HUES6 (cell line): ENCODE measurements around the gene FBXO42.
"Not testable (repeated sequence)": the region's sequence is repeated elsewhere in the genome, so short reads cannot be mapped to it uniquely, and the experiment has no call there.

Source experiments
- H3K27ac ChIP-seq: 2 replicates; pipeline ENCODE4 v1.7.0; 2013; ENCODE audit warnings: low read depth, mild to moderate bottlenecking, low read length, inconsistent platforms
- H3K27me3 ChIP-seq: 2 replicates; pipeline ENCODE4 v1.6.1; 2013; ENCODE audit warnings: low read length; ENCODE audit not compliant: control insufficient read depth, insufficient read depth
- H3K36me3 ChIP-seq: 2 replicates; pipeline ENCODE4 v1.6.1; 2013; ENCODE audit warnings: low read length; ENCODE audit not compliant: control insufficient read depth, insufficient read depth
- H3K4me1 ChIP-seq: 2 replicates; pipeline ENCODE4 v1.6.1; 2013; ENCODE audit warnings: low read length; ENCODE audit not compliant: control insufficient read depth, insufficient read depth
- H3K4me3 ChIP-seq: 2 replicates; pipeline ENCODE4 v1.5.1; 2013; ENCODE audit warnings: low read depth, low read length
- H3K9ac ChIP-seq: one replicate; pipeline ENCODE4 v1.6.1; 2013; ENCODE audit warnings: mild to moderate bottlenecking, low read length
- H3K9me3 ChIP-seq: 2 replicates; pipeline ENCODE4 v1.6.1; 2013; ENCODE audit warnings: low read depth, low read length; ENCODE audit not compliant: control insufficient read depth, insufficient read depth

Gene FBXO42

DNA sequence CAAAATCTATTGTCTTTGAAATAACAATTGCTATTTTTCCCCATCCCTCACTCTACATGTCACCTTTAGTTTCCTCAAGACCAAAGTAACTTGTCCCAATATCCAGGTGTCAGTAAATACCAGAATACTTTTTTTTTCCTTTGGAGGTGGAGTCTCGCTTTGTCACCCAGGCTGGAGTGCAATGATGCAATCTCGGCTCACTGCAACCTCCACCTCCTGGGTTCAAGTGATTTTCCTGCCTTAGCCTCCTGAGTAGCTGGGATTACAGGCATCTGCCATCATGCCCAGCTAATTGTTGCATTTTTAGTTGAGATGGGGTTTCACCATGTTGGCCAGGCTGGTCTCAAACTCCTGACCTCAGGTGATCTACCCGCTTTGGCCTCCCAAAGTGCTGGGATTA lies 94.7 kb downstream of the FBXO42 start:
- not testable (repeated sequence) for H3K27me3 ChIP-seq, H3K9ac ChIP-seq, H3K9me3 ChIP-seq, H3K4me3 ChIP-seq, H3K27ac ChIP-seq, H3K4me1 ChIP-seq
- peaks cover 33% of the 10 kb centered on the region for H3K36me3 ChIP-seq

DNA sequence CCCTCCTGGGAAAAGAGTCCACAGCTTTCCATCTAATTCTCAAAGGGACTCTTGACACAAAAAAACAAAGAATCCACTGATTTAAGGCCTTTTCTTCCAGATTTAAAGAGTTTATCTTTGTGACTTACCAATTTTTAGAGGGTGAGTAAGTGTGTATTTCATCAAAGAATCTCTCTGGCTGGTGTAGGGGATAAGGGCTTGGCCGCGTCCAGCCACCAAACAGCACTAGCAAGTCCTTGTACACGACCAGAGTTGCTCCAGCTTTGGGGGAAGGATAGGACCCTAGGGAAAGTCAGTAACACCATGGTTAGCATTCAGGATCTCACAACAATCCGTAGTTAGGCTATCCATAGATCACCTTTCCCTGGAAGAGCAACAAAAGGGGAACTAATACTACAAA lies 95.8 kb downstream of the FBXO42 start:
- Histone ChIP-seq H3K4me3 (no peak overlapping the region), H3K9me3 (no peaks in the 10 kb centered on the region), H3K9ac (no peak overlapping the region), H3K36me3 (peaks cover 44% of the 10 kb centered on the region), H3K27ac (no peak overlapping the region), H3K27me3 (no peaks in the 10 kb centered on the region), H3K4me1 (0 out of 2 replicates have a peak, but pooled peaks cover 2% of the 10 kb centered on the region)

DNA sequence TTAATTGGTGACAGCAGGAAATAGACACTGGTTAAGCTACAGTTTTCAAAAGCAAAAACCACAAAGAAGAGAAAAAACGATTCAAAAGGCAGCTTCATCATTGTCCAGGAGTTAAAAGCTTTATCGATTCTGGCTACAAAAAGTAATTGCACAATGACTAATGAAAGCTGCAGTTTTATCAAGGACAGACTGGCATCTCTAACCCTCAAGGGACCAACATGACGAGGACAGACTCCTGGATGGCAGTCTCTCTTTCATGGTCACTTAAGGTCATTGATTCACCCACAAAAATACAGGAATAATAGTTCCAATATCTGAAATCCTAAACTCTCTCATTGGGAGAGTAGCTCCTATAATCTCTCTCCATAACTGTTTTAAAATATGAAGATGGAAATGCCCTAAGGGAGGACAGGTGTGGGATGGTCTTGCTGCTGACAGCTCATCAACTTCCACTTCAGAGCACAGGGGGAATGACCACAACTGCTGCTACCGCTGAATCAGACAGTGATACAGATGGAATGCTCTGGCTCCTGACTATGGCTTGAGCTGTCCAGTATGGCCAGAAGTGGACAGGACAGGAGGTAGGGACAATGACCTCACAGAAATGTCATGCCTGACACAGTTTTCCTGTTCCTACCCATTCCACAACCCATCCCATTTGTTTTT lies 97.9 kb downstream of the FBXO42 start:
- Histone ChIP-seq H3K36me3 (peaks cover 61% of the 10 kb centered on the region), H3K27me3 (no peaks in the 10 kb centered on the region), H3K9ac (no peak overlapping the region), H3K4me3 (no peak overlapping the region), H3K27ac (no peak overlapping the region), H3K9me3 (no peaks in the 10 kb centered on the region), H3K4me1 (0 out of 2 replicates have a peak, but pooled peaks cover 2% of the 10 kb centered on the region)

DNA sequence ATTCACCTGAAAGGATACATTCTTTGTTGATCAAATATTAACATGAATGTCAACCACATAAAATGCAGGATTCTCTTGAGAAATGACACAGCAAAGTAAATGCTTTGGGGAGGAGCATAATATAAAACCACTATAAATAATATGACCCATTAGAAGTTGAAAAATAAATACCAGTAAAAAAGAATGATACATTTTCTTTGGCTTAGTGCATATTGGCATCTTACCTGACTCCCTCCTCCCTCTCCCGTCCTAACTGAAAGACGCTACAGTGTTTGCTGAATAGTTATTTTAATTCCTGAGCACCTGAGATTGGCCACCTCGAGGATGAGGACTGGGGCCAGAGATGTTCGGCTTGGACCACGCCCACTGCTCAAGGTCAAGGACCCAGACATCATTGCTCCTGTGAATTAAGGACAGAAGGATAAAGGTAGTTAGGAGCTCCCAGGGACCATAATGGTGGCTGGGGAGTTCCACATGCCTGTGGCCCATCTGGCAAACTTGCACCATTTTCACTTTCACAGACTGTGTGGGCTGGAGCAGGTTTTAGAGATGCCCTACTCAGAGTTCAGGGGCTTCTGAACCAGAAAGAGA lies 98.9 kb downstream of the FBXO42 start:
- no peaks in the 10 kb centered on the region for H3K27me3 ChIP-seq
- H3K9me3 ChIP-seq: no peaks in the 10 kb centered on the region
- peaks cover 63% of the 10 kb centered on the region for H3K36me3 ChIP-seq
- no peak overlapping the region for H3K27ac ChIP-seq
- H3K4me1 ChIP-seq: 0 out of 2 replicates have a peak, but pooled peaks cover 2% of the 10 kb centered on the region
- no peak overlapping the region for H3K4me3 ChIP-seq
- H3K9ac ChIP-seq: no peak overlapping the region

DNA sequence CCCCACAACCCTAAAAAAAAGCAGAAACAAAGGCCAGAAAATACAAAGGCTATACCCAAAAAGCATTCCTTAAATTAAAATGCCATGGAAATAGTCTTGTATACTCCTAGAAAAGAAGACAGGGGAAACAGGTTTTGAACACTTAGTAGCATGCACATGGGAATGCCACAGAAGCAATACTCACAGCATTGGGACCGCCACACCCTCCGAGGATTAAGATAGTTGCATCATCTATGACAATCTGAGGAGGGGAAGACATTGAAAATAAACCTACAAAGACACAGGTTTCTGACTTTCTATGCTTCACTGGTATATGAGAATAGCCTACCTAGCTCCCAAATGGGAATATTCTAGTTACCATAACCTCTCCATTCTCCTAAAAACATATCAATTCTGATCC lies 99.4 kb downstream of the FBXO42 start:
- Histone ChIP-seq H3K4me3 (no peak overlapping the region), H3K9ac (no peak overlapping the region), H3K27ac (no peak overlapping the region), H3K27me3 (no peaks in the 10 kb centered on the region), H3K36me3 (peaks cover 63% of the 10 kb centered on the region), H3K9me3 (no peaks in the 10 kb centered on the region), H3K4me1 (0 out of 2 replicates have a peak, but pooled peaks cover under 1% of the 10 kb centered on the region)

DNA sequence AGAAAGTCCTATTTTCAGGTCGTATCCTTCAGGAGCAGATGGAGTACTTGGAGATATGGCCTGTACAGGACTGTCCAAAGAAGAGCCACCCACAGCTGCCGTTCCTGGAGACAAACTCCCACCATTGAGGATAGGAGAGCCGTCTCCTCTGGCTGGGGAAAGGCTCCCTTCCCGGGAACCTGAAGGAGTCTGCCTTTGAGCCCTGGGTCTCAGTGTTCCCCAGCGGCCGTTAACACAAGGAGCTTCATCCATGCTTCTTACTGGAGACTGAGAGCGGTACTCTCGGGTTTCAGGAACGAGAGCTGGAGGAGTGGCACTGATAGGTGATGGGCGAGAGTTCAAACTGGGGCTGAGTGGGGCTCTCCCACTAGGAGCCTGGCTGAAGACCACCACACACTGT lies 100.9 kb downstream of the FBXO42 start:
- H3K27ac ChIP-seq: no peak overlapping the region
- no peaks in the 10 kb centered on the region for H3K27me3 ChIP-seq
- no peak overlapping the region for H3K9ac ChIP-seq
- no peaks in the 10 kb centered on the region for H3K4me1 ChIP-seq
- H3K9me3 ChIP-seq: no peaks in the 10 kb centered on the region
- peaks cover 70% of the 10 kb centered on the region for H3K36me3 ChIP-seq
- H3K4me3 ChIP-seq: no peak overlapping the region

DNA sequence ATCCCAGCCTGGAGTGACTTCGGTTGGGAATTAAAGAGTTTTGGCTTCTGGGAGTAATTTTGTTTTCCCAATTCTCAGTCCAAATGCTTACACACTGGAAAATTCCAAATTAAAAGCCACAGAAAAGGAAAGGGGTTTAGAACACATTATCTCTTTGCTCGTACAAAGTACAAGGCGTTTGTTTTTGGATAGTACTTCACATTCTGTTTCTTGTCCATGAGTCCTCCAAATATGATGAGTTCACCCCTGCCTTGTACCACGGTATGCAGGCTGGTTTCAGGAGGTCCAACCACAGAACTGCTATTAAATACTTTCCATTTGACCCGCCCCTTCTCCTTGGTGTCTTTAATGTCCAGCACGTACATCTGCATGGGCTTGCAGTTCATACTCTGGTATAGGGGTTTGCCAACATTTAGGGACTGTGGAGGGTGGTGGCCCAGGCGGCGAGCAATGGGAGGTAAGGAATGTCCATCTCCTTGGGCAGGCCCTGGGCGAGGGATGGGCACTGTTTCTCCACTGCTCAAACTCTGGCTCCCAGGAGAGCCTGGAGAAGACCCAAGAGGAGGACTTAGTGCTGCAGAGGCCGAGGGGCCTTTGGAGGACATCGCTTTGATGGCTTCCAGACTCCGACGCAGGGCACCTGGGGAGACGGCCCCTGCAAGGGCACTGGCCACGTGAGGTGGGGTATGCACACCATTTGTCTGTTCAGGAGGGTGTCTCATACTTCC lies 101.6 kb downstream of the FBXO42 start:
- Histone ChIP-seq H3K27ac (no peak overlapping the region), H3K4me1 (no peaks in the 10 kb centered on the region), H3K36me3 (peaks cover 63% of the 10 kb centered on the region), H3K9ac (no peak overlapping the region), H3K27me3 (no peaks in the 10 kb centered on the region), H3K4me3 (no peak overlapping the region), H3K9me3 (no peaks in the 10 kb centered on the region)

DNA sequence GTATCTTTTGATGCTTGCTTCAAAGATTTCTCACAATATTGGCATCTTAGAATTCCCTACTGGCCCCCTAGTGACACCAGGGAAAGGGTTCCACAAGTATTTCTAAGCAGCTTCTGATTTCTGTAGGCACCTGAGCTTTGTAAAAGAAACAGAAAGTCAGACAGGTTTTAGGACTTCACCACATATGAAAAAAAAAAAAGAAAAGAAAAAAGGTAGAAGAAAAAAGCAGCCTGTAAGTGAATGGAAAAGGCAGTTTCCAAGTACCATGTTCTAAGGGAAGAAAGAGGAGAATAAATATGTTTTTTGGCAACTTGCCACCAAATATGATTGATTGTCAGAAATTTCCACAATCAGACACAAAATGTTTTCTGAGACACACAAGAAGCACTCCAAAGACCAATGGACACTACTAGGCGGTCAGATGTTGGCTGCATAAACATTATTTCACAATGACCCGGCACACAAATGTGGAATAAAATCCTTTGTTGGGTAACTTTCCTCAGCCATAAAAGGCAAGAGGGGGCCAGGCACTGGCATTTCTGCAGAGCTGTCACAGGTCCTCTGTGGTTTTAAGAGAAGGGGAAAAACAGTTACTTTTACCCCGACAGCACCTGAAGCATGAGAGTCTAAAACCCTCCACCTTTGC lies 102.6 kb downstream of the FBXO42 start:
- Histone ChIP-seq H3K4me1 (no peaks in the 10 kb centered on the region), H3K9me3 (no peaks in the 10 kb centered on the region), H3K4me3 (no peak overlapping the region), H3K9ac (no peak overlapping the region), H3K27me3 (no peaks in the 10 kb centered on the region), H3K27ac (no peak overlapping the region), H3K36me3 (peaks cover 54% of the 10 kb centered on the region)

DNA sequence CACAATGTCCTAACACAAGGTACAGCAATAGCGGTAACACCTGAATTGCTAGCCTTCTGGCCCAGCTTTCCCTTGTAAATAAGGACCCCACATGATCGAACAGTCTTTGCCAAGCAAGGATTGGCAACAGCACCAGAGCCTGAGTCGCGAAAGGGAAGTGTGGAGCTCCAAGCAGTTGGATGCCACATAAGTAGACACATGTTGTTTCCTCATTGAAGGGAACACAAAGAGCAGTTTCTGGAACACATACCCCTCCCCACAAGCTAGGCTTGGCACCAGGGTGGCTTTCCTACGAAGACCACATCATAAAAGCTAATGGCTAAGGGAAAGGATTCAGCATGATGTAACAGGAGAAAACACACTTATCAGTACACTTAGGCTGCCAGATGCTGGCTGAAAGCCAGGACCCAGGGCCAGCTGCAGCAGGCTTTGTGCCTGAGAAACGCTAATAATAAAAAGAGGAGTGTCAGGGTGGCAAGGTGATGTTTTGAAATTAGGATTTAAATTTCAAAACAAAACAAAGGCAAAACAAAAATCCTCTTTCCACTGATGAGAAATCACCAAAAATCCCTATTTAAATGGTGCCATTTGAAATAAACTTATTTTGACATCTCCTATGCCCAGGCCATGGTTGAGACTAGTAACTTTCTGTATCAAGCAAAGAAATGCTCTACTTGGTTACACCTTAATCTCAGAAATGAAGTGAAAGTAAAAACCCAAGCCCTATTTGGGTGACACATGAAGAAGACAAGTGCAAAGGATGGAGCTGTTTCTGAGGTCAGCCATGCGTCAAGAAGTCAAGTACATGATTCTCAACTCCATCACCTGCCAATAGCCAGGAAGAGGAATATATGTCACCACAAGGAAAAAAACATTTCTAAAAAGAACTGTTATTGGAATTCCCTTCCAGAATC lies 103.4 kb downstream of the FBXO42 start:
- Histone ChIP-seq H3K4me3 (no peak overlapping the region), H3K4me1 (0 out of 2 replicates have a peak, but pooled peaks cover 3% of the 10 kb centered on the region), H3K36me3 (peaks cover 49% of the 10 kb centered on the region), H3K27ac (no peak overlapping the region), H3K27me3 (no peaks in the 10 kb centered on the region), H3K9me3 (no peaks in the 10 kb centered on the region), H3K9ac (no peak overlapping the region)

DNA sequence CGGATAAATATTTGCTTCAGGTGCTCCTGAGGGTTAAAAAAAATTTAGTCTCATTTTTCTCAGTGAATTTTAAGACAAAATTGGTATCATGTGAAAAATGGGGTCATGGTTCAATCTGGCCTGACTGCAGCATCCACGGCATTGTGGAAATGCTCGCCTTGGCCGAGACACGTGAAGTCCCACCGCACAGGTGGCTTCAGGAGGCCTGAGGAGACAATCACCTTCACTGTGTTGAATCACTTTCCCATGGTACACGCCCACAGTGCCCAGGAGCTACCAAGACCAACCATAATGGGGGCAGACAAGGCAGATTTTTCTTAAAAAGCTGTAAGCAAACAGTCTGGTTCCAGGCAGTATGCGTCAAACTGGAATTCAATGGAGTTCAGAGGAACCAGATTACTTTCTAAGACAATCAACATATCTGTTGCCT lies 104.3 kb downstream of the FBXO42 start:
- peaks cover 42% of the 10 kb centered on the region for H3K36me3 ChIP-seq
- no peak overlapping the region for H3K9ac ChIP-seq
- H3K4me3 ChIP-seq: no peak overlapping the region
- no peaks in the 10 kb centered on the region for H3K27me3 ChIP-seq
- no peak overlapping the region for H3K27ac ChIP-seq
- 0 out of 2 replicates have a peak, but pooled peaks cover 3% of the 10 kb centered on the region for H3K4me1 ChIP-seq
- no peaks in the 10 kb centered on the region for H3K9me3 ChIP-seq
